GM21786 (cell line): ENCODE results near the gene LRRN3.

Experiments
- ATAC-seq: cut with Tn5 transposase; IDR thresholded peaks from one replicate; pipeline ENCODE4 v1.9.1; 2021; ENCODE audit not compliant: unreplicated experiment

LRRN3 gene

GRCh38 chr7:111104710-111105109 is 13.8 kb downstream of the LRRN3 start:
- ATAC-seq, result peak; percentile 58

GRCh38 chr7:111105269-111105668 is 14.3 kb downstream of the LRRN3 start:
- ATAC-seq, result no peak

DNA sequence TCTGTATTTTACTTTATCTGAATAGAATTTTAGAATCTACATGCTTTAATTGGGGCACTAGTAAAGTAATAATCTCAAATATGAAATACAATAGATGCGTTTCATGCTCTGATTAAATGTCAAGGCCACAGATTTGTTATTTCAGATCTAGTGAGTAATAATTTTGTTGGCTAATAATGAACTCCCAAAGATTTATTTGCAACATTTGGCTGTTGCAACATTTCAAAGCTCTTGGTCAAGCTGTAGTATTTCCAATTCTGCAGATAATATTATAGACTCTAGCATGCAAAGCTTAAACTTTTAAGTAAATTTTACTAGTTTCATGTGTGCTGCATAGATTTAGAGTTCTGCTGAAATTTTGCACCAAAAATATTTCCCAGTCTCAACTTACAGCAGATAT is 16.7 kb downstream of the LRRN3 start:
- no peak for ATAC-seq

GRCh38 chr7:111108000-111108399 is 17.1 kb downstream of the LRRN3 start:
- no peak for ATAC-seq

DNA sequence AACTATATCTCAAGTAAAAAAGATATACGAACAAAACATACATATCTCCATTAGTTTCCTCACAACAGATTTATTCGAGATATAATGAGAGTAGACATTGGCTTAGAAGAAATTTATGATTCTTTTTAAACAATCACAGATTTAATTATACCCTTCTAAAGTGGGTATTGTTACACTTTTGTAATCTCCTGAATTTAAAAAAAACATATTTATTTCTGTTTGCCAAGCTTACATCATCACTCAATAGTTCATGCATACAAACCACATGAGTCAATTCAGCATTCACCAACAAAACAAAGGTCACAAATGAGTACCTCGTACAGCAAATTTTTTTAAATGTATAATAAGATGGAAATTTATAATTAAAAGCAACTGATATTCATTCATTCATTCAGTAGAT is 17.6 kb downstream of the LRRN3 start:
- ATAC-seq, result no peak

- no peak for ATAC-seq
Observed at GRCh38 chr7:111112439-111112838, 21.5 kb downstream of the LRRN3 start.

DNA sequence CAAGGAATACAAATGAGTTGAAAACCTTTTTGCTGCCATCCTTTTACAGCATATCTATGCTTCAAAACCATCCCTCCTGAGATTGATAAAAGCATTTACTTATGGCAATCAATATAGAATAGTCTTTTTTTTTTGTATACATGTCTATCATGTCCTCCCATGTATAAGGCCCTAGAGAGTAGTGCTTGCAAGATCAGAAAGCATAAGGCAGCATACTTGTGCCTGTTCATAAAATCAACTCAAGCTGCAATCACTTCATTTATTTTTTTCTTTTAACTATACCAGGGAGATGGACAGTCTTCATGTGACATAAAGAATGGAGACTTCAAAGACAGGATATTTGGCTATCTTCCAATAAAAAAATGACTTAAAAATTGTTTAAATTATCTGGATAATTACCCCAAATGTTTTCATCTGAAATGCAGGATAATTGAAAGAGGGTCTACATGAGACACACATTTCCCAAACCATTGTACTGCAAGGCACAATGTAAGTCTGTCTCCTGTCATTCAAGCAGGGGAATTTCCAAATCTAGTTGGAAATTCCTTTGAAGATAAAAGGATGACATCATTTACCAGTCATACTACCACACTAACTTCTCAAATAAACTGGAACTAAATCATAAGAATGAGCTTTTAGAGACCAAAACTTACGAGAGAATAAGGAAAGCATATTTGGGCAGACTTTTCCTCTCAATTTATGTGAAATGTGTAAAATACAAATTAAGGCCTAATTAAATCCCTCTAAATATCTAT is 22.5 kb downstream of the LRRN3 start:
- peak; percentile 68 for ATAC-seq

DNA sequence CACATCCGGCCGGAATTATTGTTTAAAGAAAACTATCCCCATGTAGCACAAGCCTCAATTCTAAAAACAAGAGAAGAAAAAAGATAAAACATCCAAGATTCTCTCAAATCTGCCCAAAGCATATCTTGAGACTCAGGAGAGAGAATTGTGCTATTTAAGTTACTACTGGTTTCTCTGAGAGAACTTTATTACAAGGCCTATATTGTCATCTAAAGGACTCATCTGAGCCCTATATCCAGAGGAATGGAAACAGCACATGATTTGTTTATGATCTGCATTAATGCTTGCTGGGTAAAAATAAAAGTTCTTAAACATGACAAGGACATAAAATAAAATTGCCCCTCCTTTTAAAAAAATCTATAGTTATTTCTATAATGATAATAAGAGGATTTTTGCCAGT is 25.0 kb downstream of the LRRN3 start:
- no peak for ATAC-seq

- no peak for ATAC-seq
Observed at GRCh38 chr7:111126987-111127386, 36.1 kb downstream of the LRRN3 start.

DNA sequence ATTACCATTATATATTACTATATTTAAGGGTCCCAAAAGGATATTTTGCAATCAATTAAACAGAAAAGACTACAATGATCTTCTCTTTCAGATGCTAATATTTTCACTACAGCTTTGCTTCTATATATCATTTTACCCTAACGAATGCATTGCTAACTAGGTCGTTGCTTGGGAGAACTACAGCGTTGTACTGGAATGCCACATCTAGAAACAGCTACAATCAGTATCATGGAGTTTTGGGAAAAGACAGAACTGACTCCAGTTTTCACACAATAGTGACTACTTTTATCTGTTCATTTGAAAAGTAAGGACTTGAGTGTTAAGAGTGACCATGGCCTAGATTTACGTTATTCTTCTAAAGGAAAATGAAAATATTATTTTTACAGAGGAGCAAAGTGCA is 38.5 kb downstream of the LRRN3 start:
- ATAC-seq, result no peak

- no peak for ATAC-seq
Observed at GRCh38 chr7:111132833-111133232, 41.9 kb downstream of the LRRN3 start.

- ATAC-seq, result peak; percentile 80
Observed at GRCh38 chr7:111137296-111138192, 46.6 kb downstream of the LRRN3 start.

GRCh38 chr7:111138193-111138569 is 47.3 kb downstream of the LRRN3 start:
- ATAC-seq, result peak; percentile 97

- no peak for ATAC-seq
Observed at GRCh38 chr7:111138586-111138985, 47.7 kb downstream of the LRRN3 start.

- no peak for ATAC-seq
Observed at GRCh38 chr7:111140091-111140865, 49.4 kb downstream of the LRRN3 start.

DNA sequence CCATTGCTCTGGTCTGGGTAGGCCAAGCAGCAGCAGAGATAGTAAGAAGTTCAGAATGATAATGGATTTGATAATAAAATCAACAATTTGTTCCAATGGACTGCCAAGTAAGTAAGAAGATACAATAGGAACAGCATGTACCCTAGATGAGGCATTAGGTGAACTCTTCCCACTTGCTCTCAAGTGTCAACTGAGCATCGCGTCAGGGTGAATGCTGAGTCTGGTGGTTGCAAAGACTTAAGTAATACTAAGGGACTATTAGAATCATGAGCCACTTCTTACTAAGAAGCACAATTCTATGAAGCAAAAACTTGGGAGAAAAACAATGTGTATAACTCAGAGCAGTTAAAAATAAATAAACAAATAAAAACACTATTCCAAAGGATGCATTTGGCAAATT is 54.5 kb downstream of the LRRN3 start:
- no peak for ATAC-seq

DNA sequence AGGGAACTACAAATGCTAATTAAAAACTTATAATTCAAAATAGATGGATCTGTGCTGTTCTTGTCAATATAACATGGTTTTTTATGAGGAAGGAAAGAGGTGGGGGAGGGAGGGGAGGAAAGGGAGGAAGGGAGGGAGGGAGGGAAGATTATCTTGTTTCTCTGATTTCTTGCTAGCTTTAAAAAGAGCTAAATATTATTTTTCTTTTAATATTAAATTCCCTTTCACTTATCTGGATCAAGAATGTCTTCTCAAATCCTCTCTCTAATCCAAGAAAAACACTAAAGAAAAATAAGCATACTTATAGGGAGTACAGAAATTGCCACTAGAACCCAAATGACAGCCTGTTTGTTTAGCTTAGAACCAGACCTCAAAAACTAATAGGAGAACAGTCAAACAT is 55.2 kb downstream of the LRRN3 start:
- ATAC-seq, result no peak

DNA sequence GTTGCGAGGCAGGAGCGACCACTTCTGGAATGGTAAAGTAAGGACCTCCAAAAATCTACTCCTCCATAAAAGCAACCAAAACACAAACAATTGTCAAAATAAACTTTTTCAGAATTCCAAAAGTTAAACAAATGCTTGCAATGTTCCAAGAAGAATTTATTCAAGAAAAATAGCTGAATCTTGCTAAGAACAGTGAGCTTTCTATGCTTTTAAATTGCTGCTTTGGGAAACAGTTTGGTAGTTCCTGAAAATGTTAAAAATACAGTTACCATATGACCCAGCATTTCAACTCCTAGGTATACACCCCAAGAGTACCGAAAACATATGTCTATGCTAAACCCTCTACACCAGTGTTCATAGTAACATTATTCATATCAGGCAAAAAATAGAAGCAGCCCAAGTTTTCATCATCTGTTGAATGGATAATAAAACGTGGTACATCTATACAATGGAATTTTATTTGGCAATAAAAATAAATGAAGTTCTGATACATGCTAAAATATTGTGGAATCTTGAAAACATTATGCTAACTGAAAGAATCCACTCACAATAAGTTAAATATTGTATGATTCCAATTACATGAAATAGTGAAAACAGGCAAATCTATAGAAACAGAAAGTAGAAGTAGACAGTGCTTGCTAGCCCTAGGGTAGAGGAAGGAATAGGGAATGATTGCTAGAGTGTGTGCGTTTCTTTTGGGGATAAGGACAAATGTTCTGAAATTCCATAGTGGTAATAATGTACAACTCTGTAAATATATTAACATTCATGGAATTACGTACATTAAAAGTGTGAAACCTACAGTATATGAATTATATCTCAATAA is 57.0 kb downstream of the LRRN3 start:
- peak; percentile 71 for ATAC-seq

DNA sequence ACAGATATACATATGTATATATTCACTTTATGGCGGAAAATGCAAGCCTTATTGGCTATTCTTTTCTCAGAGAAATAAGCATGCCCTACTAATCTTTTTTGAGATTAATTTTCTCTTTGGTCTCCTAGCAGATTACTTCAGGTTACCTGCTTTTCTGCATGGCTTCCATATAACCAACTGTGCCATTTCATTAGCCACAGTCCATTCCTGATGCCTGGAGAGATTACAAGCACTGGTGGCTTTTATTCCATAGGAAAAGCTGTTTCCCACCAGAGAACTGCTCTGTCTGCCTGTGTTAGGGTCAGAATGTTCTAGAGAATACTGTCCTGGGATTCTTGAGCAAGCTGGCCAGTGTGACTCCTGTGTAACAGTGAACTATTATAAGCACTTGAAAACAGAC is 59.8 kb downstream of the LRRN3 start:
- no peak for ATAC-seq

- no peak for ATAC-seq
Observed at GRCh38 chr7:111159426-111159825, 68.5 kb downstream of the LRRN3 start.

GRCh38 chr7:111160297-111160696 is 69.4 kb downstream of the LRRN3 start:
- ATAC-seq, result no peak
